ENCODE measurements around the gene SLBP. TPM values are rescaled to one million over a fixed set of nuclear protein-coding genes. Genes with fewer than 3 reads are reported as not detected.

Gene SLBP
- total RNA-seq, 1 donor from 2014 or later = 114 TPM

DNA sequence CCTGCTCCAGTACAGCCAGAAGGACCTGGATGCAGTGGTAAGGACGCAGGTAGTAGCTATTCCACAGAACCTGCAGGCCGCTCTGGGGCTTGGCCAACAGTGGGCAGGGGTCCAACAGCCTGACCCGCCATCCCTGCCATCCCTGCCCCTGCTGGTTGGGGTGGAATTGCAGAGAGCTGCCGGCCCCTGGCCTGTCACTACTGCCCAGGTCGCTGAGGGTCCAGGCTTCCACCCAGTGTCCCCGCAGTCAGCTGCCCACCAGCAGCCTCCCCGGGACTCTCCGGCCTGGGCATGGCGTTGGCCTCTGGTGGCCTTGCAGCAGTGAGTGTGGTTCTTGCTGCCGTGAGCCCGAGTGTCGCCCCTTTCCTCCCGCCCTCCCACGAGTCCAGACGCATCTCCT lies 25.5 kb upstream of the SLBP start:
- TF ChIP-seq, protein P1, sequence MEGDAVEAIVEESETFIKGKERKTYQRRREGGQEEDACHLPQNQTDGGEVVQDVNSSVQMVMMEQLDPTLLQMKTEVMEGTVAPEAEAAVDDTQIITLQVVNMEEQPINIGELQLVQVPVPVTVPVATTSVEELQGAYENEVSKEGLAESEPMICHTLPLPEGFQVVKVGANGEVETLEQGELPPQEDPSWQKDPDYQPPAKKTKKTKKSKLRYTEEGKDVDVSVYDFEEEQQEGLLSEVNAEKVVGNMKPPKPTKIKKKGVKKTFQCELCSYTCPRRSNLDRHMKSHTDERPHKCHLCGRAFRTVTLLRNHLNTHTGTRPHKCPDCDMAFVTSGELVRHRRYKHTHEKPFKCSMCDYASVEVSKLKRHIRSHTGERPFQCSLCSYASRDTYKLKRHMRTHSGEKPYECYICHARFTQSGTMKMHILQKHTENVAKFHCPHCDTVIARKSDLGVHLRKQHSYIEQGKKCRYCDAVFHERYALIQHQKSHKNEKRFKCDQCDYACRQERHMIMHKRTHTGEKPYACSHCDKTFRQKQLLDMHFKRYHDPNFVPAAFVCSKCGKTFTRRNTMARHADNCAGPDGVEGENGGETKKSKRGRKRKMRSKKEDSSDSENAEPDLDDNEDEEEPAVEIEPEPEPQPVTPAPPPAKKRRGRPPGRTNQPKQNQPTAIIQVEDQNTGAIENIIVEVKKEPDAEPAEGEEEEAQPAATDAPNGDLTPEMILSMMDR (conservative IDR thresholded peaks at IDR 0.05; ENCODE audit: low read depth, low read length) = no peak
- H3K4me3 ChIP-seq (ENCODE audit: low read depth, low read length) = no peak overlapping the region
- no peak for DNase-seq (ENCODE audit: low read depth)

DNA sequence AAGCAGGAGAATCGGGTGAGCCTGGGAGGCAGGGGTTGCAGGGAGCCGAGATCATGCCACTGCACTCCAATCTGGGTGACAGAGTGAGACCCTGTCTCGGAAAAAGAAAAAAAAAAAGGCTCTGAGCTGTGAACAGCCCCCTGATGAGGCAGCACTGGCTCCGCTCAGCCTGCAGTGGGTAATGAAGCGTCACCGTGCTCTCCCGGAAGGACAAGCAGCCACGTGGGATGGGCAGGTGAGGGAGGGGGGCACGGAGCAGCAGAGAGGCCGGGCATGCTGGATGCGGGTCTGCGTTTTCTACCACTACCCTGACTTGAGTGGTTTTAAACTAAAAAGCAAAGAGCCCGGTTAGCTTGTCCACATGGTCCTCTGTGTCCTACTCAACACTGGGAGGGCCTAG lies 24.7 kb upstream of the SLBP start:
- no peak for DNase-seq (ENCODE audit: low read depth)
- no peak overlapping the region for H3K4me3 ChIP-seq (ENCODE audit: low read depth, low read length)
- TF ChIP-seq, protein P1 (conservative IDR thresholded peaks at IDR 0.05; ENCODE audit: low read depth, low read length) = no peak

DNA sequence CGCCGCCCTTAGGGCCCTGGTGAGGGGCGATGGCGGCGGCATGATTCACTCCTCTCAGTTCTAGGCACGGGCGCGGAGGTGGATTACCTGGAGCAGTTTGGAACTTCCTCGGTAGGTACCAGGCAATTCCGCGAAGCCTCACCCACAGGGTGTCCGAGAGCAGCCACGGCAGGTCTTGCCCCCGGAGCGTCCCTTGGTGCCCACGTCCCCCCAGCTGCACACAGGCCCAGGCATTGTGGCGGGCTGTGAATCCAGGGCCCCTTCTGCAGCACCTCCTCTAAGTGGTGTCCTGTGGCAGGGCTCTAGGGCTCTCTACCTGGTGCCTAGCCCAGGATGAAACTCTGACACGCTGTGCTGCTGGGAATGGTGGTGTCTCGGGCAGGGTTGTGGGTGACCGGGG lies 23.1 kb upstream of the SLBP start:
- TF ChIP-seq, protein P1 (conservative IDR thresholded peaks at IDR 0.05; ENCODE audit: low read depth, low read length) = no peak
- no peak for DNase-seq (ENCODE audit: low read depth)
- H3K4me3 ChIP-seq (ENCODE audit: low read depth, low read length) = no peak overlapping the region

DNA sequence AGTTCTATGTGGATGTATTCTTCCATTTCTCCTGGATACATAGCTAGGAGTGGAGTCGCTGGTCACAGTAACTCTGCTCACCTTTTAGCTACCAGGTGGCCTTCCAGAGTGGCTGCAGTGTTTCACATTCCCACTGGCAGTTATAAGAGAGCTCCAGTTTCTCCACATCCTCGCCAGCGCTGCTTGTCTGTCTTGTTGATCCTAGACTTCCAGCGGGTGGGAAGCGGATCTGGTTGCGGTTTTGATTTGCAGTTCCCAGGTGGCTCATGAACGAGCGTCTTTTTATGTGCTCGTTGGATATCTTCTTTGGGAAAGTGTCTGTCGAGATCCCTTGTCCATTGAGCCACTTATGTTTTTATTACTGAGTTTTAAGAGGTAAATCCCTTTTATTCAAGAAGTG lies 20.8 kb upstream of the SLBP start:
- TF ChIP-seq, protein P1 (conservative IDR thresholded peaks at IDR 0.05; ENCODE audit: low read depth, low read length) = no peak
- no peak overlapping the region for H3K4me3 ChIP-seq (ENCODE audit: low read depth, low read length)
- DNase-seq (ENCODE audit: low read depth) = no peak

DNA sequence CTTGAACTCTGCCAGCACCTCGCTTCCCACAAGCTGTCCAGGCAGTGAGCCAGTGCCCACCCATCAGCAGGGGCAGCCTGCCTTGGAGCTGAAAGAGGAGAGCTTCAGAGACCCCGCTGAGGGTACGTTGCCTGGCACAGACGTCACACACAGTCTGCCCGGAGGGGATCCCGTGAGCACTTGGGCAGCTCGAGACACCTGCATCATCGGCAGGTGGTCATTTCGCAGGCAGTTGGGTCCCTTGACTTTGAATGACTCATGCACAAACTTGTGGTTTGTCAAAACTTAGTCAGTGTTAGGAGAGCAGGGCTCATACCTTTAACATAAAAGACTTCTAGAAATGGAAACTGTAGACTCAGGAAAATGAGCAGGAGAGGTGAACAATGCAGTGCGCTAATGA lies 19.1 kb upstream of the SLBP start:
- no peak for DNase-seq (ENCODE audit: low read depth)
- H3K4me3 ChIP-seq (ENCODE audit: low read depth, low read length) = no peak overlapping the region
- TF ChIP-seq, protein P1 (conservative IDR thresholded peaks at IDR 0.05; ENCODE audit: low read depth, low read length) = no peak

DNA sequence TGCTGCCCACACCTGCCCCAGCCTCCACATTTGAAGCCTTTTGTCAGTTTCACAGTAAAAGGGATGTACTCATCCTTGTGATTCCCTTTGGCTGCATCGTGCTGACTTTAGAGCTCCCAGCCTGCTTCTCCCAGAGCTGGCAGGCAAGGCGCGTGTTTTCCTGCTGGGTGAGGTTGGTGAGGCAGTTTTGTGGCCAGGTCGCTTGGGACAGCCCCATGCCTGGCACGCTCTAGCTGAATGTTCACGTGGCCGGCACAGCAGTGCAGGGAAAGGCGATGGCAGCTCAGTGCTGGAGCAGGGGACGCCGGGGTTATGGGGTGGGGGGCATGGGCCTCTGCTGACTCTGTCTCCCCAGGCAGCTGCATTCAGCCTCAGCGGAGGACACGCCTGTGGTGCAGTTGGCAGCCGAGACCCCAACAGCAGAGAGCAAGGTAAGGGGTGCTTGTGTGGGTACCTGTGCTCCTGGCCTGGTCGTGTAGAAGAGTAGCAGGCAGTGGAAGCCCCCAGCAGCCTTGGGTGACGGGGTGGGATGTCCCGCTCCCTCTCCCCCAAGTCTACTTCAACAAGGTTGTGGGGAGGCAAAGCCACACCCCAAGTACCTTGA lies 18.5 kb upstream of the SLBP start:
- no peak overlapping the region for H3K4me3 ChIP-seq (ENCODE audit: low read depth, low read length)
- TF ChIP-seq, protein P1 (conservative IDR thresholded peaks at IDR 0.05; ENCODE audit: low read depth, low read length) = no peak
- no peak for DNase-seq (ENCODE audit: low read depth)

Data from epithelial cell of proximal tubule (primary cell).